Gastroesophageal sphincter (tissue), 3 donors: ENCODE data around the gene TRAM2.

Experiments
- POLR2AphosphoS5 ChIP-seq: sonication (generic); formaldehyde crosslinking; IDR thresholded peaks from one replicate; pipeline ENCODE4 v1.6.1; 2017; ENCODE audit warnings: antibody characterized with exemption
- TF ChIP-seq, protein P1 (sequence below), 4 experiments: fragments of 200-600 bp in 2 of 4; fragments of 450-650 bp in 2 of 4; sonication (generic) in 1 of 4; IDR thresholded peaks; one replicate each; pipeline ENCODE4 v1.5.1; 2017 to 2019; ENCODE audit warnings: antibody characterized with exemption in 4 of 4, mild to moderate bottlenecking in 2 of 4, moderate library complexity in 2 of 4

GRCh38 chr6:52495922-52496321 lies 80.9 kb downstream of the TRAM2 start:
- TF ChIP-seq POLR2AphosphoS5 = no peak
- TF ChIP-seq, protein P1, sequence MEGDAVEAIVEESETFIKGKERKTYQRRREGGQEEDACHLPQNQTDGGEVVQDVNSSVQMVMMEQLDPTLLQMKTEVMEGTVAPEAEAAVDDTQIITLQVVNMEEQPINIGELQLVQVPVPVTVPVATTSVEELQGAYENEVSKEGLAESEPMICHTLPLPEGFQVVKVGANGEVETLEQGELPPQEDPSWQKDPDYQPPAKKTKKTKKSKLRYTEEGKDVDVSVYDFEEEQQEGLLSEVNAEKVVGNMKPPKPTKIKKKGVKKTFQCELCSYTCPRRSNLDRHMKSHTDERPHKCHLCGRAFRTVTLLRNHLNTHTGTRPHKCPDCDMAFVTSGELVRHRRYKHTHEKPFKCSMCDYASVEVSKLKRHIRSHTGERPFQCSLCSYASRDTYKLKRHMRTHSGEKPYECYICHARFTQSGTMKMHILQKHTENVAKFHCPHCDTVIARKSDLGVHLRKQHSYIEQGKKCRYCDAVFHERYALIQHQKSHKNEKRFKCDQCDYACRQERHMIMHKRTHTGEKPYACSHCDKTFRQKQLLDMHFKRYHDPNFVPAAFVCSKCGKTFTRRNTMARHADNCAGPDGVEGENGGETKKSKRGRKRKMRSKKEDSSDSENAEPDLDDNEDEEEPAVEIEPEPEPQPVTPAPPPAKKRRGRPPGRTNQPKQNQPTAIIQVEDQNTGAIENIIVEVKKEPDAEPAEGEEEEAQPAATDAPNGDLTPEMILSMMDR (IDR thresholded peaks at IDR 0.05) = no peak
